ENCODE data around the gene HIGD2B.
"Not testable (repeated sequence)": the region's sequence is repeated elsewhere in the genome, so short reads cannot be mapped to it uniquely, and the experiment has no call there.

Gene HIGD2B

DNA sequence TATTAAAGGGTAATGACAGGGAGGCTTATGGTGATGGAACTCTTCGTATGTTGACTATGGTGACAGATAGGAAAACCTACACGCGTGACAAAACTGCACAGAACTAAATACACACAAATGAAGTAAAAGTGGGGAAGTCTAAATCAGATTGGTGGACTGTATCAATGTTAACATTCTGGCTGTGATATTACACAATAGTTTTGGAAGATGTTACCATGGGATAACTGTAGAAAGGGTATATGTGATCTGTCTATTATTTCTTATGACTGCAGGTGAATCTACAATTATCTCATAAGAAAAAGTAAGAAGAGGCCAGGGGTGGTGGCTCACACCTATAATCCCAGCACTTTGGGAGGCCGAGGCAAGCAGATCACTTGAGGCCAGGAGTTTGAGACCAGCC is 9.1 kb downstream of the HIGD2B start:
- no peak for DNase-seq (ENCODE audit: low read depth, low spot score)

DNA sequence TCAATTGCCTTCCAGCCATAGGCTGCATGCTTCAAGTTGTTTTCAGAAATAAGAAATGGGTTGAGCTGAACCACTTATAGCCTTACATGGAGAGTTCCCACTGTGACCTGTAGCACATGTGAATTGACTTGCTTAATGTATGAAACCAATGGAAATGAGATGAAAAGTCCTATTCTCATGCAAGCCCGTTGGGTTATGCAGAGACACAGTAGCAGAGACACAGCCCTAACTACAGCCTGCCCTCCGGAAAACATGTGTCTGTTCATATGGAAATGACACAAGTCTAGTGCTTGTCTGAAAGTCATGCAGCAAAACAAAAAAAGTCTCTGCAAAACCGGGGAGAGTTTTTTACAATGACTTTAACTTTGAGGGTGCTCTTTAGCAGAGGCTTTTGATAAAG is 14.5 kb downstream of the HIGD2B start:
- DNase-seq (ENCODE audit: low read depth, low spot score), result no peak

DNA sequence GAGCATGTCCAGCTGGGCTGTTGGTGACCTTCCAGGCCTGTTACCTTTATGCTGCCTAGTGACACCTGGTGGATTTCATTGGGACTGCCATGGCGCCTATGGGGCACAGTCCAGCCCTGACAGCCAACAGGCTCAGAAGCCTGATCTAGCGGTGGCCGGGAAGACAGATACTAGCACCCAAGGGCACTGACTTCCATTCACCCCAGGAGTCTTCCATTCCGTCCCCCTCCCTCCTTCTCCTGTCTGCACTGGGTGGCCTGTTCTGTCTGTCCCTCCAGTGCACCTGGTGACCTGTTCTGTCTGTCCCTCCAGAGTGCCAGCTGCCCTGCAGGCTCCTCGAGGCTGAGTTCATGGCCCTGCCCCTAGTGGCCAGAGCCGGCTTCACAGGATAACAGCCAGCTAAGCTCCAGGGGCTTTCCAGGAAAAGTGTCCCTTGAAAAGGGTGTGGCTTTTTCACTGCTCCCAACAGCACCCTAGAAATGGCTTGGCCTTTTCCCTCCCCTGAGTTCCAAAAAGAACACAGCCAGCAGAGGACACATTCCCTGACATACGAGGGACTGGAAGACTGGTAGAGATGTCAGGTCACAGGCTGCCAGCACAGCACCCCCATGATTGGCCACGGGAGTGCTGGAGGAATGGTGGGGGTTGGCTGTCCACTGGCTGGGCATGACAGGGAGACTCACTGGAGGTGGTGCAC is 15.2 kb downstream of the HIGD2B start:
- peak; percentile 83 for DNase-seq (ENCODE audit: low read depth, low spot score)

DNA sequence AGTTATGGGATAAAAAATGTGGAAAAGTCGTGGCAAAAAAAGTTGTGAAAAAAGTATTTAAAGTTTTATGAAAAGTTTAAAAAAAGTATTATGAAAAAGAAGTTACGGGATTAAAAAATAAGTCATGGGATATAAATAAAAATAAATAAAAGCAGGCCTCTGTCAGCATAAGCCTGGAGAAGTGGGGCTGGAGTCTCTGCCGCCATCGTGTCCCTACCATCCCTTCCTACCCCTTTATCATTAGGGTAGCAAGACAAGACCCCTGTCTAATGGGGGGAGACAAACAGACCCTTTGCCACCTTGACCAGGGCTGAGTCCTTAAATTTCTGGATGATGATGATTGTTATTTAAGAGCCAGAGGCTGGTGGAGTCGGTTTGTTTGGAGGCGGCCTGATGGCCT is 16.2 kb downstream of the HIGD2B start:
- DNase-seq (ENCODE audit: low read depth, low spot score), result not testable (repeated sequence)

DNA sequence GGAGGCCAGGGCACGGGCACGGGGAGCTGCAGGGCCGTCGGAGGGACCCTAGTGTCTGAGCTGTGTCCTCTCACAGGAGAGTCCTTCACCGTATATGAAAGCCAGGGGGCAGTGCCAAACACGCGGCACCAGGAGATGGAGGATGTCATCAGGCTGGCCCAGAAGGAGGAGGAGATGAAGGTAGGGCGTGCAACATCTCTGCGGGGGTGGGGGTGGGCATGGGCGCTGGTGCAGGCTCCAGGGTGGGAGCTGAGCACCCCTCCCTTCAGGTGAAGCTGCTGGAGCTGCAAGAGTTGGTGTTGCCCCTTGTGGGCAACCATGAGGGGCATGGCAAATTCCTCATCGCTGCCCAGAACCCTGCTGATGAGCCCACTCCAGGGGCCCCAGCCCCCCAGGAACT is 20.3 kb downstream of the HIGD2B start:
- not testable (repeated sequence) for DNase-seq (ENCODE audit: low read depth, low spot score)

DNA sequence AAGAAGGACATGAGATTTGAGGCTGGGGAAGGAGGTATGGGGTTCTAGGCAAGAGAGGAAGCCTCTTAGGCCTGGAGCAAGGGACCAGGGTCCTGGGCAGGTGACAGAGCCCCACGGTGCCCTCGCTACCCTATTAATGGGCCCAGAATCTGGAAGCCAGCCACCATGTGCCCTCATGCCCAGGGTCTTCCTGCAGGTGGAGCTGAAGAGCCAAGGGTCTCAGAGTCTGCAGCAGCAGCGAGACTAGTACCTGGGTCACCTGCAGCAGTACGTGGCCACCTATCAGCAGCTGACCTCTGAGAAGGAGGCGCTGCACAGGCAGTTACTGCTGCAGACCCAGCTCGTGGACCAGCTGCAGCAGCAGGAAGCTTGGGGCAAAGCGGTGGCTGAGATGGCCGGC is 22.1 kb downstream of the HIGD2B start:
- not testable (repeated sequence) for DNase-seq (ENCODE audit: low read depth, low spot score)

DNA sequence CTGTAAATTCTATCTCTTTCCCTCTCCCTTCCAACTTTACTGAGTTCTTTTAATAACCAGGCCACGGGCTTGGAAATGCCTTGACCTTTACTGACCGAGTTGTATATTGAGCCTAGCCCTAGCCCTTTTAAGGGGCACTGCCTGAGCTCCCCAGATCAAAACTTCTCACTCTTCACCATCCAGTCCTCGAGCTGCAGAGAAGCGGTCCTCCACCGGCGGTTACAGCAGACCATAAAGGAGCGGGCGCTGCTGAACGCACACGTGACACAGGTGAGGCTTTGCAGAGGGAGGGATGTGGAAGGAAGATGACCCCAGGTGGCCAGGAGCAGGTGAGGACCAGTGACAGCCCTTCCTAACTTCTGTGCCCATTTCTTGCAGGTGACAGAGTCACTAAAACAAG is 24.9 kb downstream of the HIGD2B start:
- DNase-seq (ENCODE audit: low read depth, low spot score), result not testable (repeated sequence)

DNA sequence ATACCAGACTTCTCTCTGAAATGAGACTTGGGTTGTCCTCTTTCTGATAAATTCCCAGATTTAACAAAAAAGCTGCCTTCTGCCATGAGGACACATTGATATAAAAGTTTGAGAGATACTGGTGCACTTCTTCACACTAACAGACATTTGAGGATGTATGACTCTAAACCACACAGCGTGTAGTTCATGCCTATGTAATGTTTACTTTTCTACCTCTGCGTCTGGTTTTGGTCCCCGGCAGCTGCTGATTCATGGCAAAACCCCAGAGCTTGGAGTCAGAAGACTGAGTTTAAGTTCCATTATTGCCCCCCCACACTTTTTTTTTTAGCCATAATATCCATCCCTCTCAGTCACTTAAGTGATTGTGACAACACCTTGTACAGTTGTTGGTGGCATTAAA is 30.0 kb downstream of the HIGD2B start:
- DNase-seq (ENCODE audit: low read depth, low spot score), result not testable (repeated sequence)

DNA sequence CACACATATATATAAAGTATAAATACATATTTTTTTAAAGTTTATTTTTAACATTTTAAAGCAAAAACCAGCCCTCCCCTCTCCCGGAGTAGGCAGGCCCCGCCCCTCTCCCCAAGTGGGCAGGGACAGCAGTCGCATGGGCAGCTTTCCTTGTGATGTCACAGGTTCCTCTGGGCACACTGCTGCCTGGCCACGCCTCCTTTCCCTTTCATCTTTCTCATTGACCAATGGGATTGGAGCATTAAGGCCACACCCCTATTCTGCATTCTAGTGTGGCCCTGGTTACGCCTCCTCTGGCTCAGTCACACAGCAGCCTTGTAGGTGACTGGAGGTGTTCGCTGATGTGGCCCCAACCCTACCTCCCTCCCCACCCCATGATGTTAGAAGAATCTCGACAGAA is 31.6 kb downstream of the HIGD2B start, which contains the start of gene GOLGA6B:
TSS of gene GOLGA6B (plus strand) at position 301 of the 400 bp plus-strand sequence. CDS start at position 342, 41 bp downstream.
- not testable (repeated sequence) for DNase-seq (ENCODE audit: low read depth, low spot score)

DNA sequence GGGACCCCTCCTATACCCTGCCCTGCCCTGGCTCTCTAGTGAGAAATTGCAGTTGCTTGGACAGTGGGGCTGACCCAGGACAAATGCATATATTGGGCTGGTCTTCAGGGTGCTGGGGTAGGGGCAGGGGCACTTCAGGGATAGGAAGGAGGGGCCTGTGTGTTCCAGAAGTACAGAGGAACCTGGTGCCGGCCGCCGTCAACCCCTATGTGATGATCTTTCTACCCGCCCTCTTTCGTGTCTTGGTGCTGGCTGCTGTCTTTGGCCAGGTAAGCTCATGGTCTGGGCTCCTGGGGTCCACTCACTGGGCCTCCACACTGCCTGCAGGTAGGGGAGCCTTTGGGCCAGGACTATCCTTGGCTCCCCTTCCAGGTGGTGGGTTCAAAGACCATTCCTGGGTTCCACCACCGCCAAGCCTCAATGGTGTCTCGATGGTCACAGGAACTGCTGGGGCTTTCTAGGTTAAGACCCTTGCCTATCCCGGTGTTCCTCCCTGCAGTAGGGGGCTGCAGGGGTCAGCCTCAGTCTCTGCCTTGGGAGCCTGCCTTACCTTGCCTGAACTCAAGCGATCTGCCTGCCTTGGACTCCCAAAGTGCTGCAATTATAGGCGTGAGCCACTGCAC is 37.2 kb downstream of the HIGD2B start:
- not testable (repeated sequence) for DNase-seq (ENCODE audit: low read depth, low spot score)

DNA sequence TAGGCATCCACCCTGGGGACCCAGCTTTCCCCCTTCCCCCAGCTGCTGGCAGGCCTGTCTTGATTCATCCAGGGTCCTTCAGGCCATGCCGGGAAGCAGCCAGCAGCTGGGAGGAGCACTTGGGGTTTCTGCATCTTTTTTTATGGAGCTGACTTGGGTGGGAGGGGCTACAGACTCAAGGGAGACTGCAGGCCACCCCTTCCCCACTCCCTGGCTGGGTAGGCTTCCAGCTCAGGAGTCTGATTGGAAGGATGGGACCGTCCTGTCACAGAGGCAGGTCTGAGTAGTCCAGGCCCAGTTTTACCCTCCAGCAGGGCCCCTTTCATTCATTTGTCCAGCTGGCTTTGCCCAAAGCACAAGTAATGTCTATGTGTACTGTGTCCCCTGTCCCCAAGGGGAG is 43.7 kb downstream of the HIGD2B start:
- not testable (repeated sequence) for DNase-seq (ENCODE audit: low read depth, low spot score)

DNA sequence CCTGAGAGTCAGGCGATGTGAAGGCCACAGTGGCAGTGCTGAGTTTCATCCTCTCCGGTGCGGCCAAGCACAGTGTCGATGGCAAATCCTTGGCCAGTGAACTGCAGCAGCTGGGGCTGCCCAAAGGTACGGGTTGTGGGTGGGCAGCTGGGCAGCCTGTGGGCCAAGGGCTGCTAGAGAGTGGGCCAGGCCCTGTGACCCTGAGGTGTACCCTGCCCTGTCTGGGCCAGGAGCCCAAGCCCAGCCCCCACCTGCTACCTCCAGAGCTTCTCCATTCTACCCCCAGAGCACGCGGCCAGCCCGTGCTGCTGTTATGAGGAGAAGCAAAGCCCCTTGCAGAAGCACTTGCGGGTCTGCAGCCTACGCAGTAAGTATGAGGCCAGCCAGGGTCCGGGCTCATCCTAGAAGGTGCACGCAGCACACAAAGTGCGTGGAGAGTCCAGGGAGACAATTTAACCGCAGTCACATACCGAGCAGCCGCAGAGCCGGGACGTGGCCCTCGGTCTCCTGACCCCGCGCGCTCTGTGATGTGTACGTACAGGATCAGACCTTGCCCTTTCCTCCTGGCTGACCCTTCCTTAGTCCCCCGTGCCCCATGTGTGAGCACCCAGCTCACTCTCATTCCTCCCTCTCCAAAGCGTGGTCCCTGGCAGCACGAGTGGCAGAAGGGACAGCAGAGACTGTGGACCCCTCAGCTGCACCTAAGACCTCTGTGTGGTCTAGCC is 46.1 kb downstream of the HIGD2B start:
- DNase-seq (ENCODE audit: low read depth, low spot score), result not testable (repeated sequence)

DNA sequence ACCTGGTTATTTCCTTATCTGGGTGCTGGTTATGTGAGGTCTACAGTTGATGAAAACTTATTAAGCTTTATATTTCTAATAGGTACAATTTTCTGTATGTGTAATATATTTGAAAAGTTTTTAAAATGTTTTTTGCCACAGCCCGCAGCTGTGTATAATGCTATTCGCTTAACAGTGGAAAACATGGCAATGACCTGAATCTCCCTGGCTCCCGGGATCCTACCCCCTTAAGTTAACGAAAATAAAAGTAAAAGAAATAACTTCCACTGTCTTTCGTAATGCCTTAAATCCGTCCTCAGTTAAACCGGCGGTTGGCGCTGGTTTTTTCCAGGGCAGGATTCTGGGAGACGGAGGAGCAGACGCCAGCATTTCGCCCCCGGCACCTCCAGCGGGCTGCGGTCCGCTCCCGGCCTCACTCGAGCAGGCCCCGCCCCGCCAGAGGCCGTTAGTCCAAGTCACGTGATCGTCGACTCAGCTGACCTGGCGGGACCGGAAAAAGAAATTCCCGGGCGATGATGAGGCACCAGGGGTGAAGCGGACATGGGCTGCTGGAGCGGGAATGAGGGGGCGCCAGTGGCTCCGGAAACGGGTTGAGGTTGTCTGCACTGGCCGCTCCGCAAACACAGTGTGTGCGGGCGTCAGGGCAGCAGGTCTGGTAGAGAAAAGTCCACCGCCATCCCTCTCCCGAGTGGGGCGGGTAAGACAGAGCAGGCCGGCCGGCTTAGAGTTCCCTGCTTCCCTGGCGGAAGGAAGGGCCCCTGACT is 49.3 kb downstream of the HIGD2B start:
- DNase-seq (ENCODE audit: low read depth, low spot score), result peak; percentile 63

DNA sequence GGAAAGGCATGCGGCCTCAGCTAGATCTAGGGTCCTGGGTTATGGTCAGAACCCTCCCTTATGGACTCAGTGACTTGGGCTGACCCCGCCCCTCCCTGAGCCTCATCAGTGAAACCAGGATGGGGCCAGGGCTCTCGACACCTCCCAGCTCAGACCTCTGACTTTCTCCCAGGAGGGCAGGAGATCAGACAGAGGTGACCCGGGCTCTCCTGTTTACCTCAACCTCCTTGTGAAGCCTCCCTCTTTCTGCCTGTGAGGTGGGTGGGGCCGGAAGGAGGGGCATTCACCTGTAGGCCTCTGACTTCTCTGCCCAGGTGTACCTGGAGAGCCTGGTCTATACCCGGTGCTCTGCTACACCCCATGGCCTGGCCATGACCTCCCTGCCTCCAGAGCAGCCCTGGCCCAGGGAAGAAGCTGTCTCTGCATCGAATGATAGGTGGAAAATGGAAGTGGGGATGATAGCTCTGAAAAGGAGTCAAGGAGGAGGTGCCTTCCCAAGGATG is 56.9 kb downstream of the HIGD2B start:
- not testable (repeated sequence) for DNase-seq (ENCODE audit: low read depth, low spot score)

DNA sequence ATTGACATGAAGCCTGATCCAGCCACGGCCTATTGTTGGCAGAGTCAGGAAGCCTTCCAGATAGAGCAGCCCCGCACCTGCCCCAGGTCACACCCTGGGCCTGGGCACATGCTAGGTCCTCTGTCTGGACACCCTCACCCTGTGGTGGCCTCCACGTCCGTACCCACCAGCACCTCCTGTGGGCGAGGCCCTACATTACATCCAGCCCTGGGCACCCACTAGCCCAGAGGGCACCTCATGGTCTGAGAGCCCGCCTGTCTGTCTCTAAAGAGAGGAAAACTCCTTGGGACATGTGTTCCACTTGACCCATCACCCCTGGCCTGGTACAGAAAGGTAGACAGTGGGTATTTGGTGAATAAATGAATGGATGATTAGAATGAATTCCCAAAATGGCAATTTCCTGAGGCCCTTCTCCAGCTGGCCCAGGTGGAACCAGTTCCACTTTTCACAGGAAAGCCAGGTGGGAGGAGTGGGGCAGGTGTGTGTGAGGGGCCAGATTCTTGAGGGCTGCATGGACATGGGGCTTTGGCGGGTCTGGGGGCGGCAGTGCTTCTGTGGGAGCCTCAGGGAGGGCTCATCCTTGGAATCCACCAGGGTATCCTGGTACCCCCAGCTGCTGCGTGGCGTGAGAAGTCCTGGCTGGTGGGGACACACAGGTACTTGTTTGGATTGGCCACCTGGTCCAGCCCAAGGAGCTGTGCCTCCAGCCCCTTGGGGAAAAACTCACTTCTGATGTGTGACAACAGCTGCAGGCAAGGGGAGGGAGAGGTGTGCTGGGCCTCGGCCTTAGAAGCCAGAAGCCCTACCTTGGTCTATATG is 57.5 kb downstream of the HIGD2B start:
- DNase-seq (ENCODE audit: low read depth, low spot score), result not testable (repeated sequence)

DNA sequence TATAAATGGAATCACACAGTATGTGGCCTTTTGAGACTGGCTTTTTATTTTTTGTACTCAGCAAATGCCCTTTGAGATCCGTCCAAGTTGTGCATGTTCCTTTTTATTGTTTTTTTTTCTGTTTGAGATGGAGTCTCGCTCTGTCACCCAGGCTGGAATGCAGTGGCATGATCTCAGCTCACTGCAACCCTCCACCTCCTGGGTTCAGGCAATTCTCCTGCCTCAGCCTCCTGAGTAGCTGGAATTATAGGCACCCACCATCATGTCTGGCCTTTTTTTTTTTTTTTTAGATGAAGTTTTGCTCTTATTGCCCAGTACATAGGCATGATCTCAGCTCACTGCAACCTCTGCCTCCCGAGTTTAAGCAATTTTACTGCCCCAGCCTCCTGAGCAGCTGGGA is 59.8 kb downstream of the HIGD2B start:
- peak; percentile 14 for DNase-seq (ENCODE audit: low read depth, low spot score)

All from astrocyte of the hippocampus (primary cell).